DND-41 (cell line): ENCODE measurements around the gene OR5B12.

ENCODE experiments used
- EZH2 ChIP-seq: IDR thresholded peaks from 3 replicates; pipeline ENCODE4 v1.6.1; 2012; ENCODE audit warnings: borderline replicate concordance, low read depth, mild to moderate bottlenecking, moderate library complexity, low read length, inconsistent platforms; ENCODE audit not compliant: severe bottlenecking
- TF ChIP-seq, protein P1 (sequence below): IDR thresholded peaks from 2 replicates; pipeline ENCODE4 v1.5.1; 2012; ENCODE audit warnings: borderline replicate concordance, low read length, moderate library complexity, mild to moderate bottlenecking; ENCODE audit not compliant: poor library complexity, severe bottlenecking; ENCODE audit errors: extremely low read depth

DNA sequence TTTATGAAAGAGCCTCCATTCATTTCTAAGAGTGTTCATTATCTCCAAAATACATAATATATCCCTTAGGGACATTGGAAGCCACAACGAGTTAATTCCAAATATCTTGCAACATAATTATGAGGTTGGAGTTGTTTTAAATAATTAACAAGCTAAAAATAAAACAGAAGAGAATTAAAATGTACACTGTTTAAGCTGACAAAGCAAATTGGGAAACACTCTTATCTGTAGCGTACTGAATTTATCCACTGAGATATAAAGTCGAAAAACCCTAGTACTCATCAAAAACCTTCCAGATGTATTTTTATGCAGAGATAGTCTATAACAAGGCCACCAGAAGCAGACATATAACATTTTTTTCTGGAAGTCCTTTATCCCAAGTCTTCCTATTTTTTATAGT is 7.8 kb downstream of the OR5B12 start:
- TF ChIP-seq, protein P1, sequence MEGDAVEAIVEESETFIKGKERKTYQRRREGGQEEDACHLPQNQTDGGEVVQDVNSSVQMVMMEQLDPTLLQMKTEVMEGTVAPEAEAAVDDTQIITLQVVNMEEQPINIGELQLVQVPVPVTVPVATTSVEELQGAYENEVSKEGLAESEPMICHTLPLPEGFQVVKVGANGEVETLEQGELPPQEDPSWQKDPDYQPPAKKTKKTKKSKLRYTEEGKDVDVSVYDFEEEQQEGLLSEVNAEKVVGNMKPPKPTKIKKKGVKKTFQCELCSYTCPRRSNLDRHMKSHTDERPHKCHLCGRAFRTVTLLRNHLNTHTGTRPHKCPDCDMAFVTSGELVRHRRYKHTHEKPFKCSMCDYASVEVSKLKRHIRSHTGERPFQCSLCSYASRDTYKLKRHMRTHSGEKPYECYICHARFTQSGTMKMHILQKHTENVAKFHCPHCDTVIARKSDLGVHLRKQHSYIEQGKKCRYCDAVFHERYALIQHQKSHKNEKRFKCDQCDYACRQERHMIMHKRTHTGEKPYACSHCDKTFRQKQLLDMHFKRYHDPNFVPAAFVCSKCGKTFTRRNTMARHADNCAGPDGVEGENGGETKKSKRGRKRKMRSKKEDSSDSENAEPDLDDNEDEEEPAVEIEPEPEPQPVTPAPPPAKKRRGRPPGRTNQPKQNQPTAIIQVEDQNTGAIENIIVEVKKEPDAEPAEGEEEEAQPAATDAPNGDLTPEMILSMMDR = no peak
- TF ChIP-seq EZH2 = no peak
